NCI-H1694 treated with DMSO at 0.1 percent for 48 hours (cell line): ENCODE measurements around the gene SMIM31.

Source experiments
- DNase-seq: peaks from one replicate; lab custom pipeline; 2025; lab: John Stamatoyannopoulos, UW

SMIM31 gene

DNA sequence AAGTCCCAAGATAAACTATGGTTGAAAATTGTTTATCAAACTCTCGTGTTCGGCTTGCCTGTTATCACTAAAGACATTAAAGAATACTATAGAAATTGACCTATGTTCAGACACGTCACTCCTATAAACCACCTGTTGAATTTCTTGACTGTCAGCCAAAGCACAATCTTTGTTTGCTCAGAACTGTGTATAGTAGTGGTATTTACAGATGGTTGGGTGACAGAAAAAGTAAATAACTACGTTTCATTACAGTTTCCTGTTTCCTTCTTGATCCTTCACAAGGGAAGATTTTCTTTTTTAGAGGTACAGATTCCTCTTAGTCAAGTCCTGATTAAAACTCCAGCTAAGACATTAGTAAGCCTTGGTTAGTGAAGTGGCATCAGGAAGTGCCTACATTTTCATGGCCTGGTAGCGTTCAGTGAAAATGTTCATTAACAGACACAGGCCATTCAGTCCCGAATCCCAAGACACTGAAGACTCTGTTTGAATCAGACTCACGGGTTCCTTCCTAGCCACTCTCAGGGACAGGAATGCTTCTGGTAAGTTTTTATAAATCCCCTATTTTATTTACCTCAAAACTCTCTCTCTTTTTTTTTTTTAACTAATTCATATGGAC is at the start of gene SMIM31:
Gene SMIM31, plus strand, starts transcription at position 259 of the 616 bp plus-strand sequence. CDS start 16,313 bp downstream, outside the sequence.
- no peak for DNase-seq

DNA sequence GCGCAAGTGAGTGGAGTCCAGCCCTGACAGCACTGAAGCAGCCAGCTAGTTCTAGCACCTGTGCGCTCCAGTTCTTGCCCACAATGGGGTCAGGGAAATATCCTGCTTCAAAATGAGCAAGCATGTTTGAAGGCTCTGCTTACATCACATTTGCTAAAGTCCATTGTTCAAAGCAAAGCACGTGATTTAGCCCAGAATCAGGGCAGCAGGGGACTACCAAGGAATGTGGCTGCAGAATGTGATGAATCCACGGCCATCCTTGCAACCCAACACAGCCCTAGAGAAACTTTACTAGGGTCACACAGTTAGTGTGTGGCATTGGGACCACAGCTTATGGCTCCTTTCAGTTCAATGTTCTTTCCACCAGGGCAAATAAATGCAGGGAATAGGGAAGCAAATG is 47.3 kb upstream of the SMIM31 start:
- no peak for DNase-seq

DNA sequence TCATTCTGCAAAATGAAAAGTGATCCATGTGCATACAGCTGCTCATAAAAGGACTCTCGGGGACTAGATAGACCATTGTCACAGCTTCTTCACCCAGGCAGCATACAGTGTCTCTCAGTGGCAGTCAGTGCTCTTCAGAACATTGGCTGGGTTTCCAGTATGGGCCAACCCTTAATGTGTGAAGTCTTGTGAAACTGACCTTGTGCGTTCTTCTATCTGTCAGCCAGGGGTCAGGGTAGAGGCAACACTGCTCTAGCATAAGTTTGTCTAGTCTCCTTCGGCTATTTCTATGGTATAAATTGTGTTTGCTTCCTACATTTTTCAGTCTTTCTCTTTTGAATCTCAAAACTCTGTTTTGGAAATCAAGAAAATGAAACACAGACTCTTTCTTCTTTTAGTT is 37.0 kb upstream of the SMIM31 start:
- no peak for DNase-seq

DNA sequence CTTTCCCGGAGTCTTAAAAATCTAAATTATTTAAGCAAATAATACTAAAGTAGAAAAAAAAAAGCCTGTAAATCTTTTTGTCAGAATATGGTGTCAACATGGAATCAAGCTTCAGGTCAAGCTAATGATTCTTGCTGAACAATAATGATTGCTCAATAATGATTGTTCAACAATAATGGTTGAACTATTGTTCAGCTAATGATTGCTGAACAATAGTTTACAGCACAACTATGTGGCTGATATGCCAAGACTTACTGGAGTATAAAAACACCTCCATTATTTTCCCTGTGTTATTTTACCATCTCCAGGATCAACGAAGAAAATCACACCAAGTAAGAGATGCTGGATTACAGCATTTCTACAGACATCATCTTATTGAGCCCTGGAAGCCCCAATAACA is 35.1 kb upstream of the SMIM31 start:
- DNase-seq, result no peak

DNA sequence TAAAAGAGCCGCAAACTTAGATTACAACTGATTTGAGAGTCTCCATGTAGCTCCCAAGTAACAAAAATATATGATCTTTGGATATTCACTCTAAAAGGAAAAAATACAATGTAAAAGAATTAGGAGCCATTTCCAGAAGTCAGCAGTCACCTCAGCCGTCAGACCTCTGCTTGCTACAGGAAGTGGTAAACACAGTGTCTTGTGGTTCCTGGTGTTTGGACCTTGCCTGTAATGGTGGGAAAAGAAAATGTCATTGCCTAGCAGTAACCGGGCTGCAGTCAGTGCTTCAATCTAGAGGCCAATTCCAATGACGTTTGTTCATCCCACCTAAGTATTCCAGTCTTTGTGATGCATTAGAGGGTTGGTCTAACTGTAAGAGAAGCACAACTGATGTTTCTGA is 28.9 kb upstream of the SMIM31 start:
- no peak for DNase-seq

DNA sequence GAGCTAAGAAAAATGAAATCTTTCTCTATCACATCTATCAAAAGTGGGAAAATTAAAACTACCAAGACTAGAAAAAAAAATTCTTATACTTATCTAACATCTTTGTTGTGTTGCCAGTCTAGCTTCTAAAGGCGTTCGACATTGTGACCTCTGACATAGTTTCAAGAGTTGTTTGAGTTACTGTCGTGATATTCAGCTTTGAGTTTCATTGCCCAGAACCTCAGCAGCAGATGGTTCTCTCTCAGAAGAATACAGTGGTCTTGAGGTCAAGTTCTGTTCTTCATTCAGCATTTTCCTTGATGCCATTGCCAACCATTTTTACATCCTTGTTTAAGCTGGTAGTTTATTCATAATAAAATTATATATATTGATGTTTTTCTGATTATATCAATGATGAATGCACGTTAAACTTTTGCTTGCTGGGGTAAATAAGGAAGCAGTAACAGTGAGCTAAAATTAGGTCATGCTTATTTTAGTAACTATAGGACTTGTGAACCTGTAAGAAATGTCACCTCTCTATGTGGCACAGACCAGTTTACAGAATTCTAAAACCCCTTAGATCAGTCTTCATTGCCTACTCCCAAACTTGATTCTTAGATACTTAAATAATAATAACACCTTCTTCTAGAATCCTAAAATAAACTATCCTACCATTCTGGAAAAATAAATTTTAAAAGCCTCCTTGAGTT is 23.1 kb upstream of the SMIM31 start:
- DNase-seq, result no peak

DNA sequence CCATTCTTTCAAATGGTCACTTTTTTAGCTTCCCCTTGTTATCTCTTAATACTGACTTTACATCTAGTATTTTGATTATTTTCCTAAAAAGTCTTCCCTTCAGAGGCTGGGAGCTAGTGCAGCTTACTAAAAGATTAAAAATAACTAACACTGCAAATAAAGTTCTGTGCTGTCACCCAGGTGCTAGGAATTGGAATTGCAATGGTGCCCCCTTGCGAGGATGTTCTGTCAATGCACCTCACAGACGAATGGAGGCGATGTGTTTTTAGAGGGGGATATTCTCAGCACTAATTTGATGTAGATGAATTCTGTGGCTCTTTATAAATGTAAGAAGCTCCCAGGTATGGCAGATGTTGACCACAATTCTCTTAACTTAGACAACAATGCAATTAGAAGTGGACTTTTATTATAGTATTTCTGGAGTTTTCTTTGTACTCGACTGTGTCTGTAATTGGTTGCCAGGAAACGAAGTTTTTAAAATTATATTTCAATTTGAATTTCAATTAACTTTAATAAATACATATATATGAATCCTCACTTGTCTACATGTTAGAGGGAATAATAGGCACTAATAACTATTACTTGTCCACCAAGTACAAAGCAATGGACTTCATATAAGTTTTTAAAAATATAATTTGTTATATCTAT is 22.0 kb upstream of the SMIM31 start:
- DNase-seq, result peak; percentile 14

DNA sequence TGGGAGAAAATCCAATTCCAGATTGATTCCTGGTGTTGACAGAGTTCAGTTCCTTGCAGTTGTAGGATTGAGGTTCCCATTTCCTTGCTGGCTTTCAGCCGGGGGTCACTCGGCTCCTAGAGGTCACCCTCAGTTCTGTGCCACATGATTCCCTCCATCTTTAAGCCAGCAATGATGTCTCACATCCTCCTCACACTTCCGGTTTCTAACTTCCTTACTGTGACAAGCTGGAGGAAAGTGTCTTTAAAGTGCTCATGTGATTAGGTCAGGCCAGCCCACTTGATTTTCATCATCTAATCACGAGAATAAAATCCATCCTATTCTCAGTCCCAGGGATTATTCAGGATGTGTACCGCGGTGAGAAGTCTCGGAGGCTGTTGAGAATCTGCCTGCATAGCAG is 19.4 kb upstream of the SMIM31 start:
- no peak for DNase-seq

DNA sequence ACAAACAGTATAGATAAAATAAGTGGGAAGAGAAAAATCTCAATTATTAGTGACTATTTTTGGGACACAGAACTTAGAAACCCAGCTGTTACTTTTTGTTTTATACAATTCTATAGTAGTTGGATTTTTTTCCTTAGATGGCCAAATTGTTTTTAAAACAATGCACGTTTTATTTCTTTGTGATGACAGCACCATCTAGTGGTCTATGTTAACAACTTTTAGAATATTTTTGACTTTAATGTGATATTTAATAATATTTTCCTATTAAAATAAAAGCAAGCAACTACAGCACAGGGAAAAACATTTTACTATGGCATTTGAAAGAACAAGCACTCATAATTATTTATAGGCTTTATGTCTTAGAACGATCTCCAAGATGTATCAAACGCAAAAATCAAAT is 5.6 kb upstream of the SMIM31 start:
- peak; percentile 1 for DNase-seq

DNA sequence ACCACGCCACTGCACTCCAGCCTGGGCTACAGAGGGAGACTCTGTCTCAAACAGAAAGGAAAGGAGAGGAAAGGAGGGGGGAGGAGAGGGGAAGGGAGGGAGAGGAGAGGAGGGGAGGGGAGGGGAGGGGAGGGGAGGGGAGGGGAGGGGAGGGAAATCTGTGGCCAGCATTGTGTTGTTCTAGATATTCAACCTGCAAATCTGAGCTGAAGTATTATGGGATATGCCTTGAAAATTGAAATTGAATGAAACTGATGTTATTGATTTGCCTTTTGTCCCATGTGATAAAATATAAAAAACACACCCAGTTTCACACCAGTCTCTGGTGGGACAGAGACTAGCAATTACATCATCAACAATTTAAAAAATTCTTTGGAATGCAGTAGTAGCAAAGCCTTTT is 1.5 kb downstream of the SMIM31 start:
- no peak for DNase-seq

DNA sequence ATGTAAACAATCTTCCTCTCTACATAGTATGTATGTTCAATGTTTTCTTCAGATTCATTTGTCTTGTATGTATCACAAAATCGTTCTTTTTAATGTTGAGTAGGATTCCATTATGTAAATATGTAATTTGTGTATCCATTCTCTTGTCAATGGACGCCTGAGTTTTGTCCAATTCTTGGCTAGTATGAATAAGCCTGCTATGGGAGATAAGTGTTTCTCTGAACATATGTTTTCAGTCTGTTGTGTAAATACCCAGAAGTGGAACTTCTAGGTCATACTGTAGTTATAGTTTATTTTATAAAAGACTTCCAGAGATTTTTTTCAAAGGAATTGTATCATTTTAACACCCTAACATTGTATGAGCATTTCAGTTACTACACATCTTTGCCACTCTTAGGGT is 2.8 kb downstream of the SMIM31 start:
- no peak for DNase-seq

DNA sequence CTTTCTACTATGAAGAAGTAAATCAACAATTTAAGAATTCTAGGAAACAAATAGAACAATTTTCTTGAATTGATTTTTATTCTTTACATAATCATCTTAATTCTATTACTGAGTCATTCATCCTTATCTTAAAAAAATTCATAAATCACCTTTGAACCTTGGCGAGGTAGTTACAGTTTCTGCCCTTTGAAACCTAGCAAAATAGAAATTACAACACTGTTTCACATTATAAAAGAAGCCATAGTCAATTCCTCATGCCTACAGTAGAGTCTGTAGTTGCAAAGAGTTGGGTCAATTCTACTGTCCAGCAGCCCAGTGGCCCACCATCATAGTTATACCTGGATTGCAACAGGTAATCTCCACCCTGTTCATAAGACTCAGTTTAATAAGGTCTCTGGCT is 7.3 kb downstream of the SMIM31 start:
- no peak for DNase-seq

DNA sequence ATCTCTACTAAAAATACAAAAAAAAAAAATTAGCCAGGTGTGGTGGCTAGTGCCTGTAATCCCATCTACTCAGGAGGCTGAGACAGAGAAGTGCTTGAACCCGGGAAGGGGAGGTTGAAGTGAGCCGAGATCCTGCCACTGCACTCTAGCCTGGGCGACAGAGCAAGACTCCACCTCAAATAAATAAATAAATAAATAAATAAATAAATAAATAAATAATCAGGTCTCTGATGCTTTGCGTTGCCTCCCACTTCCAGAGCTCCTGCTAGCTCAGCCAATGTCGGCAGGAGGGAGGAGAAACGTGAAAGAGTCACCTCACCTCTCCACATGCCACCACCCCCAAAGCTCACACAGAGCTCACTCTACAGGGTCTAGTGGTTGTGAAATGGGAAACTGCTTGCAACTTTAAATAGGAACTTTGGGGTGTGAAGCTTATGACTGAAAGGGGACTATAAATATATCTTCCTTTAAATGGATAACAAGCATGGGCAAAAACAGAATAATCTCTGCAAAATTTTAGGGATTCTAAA is 7.9 kb downstream of the SMIM31 start:
- DNase-seq, result no peak

DNA sequence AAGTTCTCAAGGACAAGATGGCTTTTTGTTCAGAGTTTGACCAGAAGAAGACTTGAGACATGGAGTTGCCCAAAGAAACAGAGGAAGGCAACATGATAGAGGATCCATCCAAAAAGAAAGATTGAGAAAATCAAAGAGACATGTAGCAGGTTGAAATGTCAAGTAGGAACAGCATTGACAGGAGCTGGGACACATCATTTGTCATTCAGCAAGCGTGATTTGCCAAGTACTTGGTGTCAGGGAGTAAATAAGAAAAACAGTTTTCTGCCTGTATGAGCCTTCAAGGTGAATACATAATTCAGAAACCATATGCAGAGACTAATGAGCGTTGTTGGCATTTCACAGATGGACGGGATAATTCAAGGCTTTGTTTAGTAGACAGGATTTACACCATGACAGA is 11.2 kb downstream of the SMIM31 start:
- no peak for DNase-seq

DNA sequence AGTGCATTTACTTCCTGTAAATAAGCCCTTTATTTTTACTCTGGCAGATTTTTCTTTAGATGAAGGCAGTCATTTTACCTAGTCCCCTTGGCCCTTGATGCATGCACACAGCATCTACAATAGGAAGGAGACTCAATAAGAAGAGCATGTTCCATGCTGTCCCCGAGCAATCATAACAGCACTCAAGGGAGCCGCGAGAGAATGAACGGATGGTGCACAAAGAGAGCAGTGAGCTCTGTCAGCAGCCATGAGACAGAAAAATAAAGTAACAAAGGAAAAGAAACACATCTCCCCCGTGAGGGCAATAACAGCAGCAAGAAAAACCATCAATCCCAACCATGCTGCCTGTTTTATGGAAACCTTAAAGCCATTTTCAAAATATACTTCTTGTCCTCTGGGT is 11.9 kb downstream of the SMIM31 start:
- no peak for DNase-seq

DNA sequence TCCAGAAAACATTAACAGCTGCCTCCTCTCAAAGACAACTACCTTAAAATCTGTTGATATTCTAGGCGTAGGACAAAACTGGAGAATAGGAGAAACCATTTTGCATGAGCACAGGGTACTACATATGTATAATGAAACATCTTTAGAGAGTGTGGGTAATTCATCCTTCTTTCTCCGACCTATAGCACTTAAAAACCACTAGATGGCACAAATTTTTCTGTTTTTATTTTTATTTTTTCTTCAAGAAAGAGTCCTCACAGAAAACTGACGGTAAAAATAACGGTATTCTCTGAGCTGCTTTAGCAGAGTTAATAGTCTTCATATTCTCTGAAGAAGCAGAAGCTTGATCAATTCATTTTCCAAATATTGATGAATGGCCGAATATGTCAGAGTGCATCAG is 14.6 kb downstream of the SMIM31 start:
- peak; percentile 8 for DNase-seq

DNA sequence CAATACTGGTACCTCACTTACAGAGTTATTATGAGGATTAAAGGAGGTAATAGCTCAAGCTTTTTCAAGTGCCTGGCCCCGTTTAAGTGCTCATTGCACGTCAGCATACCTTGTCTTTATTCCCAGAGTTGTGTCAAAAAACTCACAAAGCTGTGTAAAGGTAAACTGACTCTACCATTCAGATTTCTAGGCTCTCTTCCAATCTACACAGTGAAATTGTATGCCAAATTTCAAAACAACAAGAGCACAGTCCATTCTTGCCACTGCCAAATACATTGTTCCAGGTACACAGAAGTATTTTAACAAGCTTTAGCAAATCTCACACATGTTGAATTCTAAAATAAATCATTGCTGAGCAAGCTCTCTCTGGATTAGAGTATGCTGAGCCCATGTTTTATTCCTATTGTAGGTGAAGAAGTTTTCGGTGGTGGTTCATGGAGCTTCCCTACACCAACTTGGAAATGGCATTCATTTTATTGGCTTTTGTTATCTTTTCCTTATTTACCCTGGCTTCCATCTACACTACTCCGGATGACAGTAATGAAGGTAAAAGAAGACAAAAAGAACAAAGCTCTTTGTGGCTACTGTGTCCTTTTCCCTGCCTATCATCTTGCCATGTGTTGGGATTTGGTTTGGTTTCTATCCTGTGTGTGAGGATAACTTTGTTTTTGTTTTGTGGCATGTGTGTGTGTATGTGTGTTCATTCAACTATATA is 16.2 kb downstream of the SMIM31 start:
- DNase-seq, result no peak

DNA sequence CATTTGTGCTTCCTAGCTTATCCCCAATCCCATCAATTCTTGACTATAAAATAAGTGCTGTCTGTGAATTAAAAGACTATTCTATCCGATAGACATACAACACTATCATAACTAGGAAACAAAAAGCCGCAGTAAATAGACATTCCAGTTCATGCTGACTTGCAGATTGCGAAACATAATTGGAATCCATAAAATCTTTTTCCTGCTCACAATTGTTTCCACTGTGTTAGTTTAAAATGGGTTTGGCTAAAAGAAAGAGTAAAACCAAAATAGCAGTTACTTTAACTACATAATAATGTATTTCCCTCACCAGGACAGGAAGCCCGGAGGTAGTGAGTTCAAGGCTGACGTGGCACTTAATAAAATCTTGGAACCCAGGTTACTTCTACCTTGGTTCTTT is 17.2 kb downstream of the SMIM31 start:
- DNase-seq, result no peak

DNA sequence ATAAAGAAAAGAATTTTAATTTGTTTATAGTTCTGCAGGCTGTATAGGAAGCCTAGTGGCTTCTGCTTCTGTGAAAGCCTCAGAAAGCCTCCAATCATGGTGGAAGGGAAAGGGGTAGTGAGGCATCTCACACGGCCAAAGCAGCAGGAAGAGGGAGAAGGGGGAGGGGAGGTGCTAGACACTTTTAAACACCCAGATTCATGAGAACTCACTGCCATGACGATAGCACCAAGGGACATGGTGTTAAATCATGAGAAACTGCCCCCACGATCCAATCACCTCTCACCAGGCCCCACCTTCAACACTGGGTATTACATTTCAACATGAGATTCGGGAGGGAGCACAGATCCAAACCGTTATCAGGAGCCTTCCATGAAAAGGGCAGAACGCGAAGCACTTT is 18.1 kb downstream of the SMIM31 start:
- no peak for DNase-seq

DNA sequence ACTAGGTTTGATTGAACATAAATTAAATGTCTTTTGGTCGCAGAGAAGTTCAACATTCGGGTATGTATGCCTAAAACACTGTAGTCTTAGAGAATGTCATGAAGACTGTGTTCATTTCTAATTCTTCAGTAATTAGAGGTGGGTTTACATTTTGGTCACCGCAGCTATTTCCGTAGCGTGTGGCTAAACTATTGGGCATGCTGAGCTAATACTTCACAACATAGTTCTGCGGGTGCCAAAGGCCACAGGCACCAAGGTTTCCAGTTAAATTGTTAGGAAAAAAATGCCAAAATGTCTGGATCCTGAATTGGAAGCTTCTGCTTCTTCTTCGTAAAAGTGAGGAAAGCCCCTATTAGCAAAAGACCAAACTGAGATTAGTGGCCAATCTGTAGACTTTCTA is 25.1 kb downstream of the SMIM31 start:
- no peak for DNase-seq

DNA sequence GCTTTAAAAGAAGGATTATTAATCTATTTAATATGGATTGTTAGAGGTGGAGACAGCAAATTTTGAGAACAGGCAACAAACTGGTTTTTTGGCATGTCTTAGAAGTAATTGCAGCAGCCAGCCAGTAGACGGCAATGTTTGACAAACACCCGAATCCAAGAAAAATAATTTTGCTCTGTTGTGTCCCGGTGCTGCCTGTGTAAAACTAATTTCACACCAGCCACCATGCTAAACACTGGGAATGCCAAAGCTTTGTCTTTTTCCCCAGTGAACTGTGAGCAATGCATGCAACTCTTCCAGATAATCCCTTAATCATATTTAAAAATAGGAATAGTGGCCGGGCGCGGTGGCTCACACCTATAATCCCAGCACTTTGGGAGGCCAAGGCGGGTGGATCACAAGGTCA is 25.9 kb downstream of the SMIM31 start:
- DNase-seq, result peak; percentile 1

DNA sequence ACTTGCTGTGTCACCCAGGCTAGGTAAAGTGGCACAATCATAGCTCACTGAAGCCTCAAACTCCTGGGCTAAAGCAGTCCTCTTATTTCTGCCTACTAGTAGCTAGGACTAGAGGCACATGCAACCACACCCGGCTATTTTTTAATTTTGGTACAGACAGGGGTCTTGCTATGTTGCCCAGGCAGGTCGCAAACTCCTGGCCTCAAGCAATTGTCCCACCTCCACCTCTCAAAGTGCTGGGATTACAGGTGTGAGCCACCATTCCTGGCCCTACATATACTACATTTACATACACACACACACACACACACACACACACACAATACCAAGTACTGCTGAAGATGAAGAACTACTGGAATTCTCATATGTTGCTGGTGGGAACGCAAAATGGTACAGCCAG is 26.9 kb downstream of the SMIM31 start:
- DNase-seq, result no peak

DNA sequence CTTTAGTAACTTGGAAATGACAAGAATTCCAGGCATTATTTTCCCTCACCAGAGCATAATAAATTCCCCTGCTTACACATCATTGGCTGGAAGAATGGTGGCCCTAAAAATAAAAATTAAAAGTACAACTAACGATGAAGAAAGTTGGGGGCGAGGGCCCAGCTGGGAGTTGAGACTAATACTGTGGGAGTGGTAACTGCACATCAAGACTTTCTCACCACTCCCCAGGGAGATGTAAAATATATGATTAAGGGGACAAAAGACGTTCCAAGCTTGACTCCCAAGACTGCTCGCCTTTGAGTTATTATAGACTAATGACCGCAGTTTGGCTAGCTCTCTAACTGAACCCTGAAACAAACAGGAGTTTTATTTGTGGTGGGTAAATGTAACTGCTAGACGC is 30.0 kb downstream of the SMIM31 start:
- no peak for DNase-seq
